GM18858 (cell line): ENCODE measurements around the gene ACAA1.
"Not testable (repeated sequence)": the region's sequence is repeated elsewhere in the genome, so short reads cannot be mapped to it uniquely, and the experiment has no call there.

Source experiments
- ATAC-seq: cut with Tn5 transposase; IDR thresholded peaks from one replicate; pipeline ENCODE4 v1.9.1; 2021; ENCODE audit not compliant: unreplicated experiment

Gene ACAA1

DNA sequence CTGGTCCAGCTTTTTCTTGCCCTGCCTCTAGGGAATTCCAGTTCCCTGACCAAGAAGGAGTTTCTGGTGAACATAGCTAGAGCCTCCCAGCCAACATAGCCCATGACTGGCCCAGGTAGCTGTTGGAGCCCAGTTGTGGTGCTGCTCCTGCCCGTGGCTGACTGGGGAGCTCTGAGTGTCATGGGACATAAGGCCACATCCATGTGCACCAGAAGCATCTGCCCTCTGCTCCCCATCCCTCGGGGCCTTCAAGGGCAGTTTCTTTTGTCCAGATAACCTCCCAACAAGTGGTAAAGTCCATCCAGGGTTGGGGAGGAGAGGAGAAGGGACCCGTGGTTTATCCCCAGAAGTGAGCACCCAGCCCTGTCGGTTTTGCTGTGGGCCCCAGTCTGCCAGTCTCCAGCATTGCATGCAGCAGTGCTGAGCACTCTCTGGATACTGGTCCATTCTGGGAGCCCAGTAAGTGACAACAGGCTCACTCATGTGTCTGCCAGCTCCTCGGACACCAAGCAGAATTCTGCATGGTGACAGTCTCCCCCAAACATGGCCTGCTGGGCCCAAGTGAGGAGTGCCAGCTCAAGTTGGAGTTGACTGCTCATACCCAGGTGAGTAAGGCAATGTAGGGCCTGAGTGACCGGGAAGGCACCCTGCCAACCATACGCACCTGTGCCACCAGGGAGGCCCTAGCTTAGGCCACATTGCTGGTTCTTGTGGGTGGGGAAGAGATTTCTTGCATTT is 28.8 kb downstream of the ACAA1 start:
- ATAC-seq, result no peak

GRCh38 chr3:38105525-38105924 is 31.4 kb downstream of the ACAA1 start:
- ATAC-seq, result no peak

DNA sequence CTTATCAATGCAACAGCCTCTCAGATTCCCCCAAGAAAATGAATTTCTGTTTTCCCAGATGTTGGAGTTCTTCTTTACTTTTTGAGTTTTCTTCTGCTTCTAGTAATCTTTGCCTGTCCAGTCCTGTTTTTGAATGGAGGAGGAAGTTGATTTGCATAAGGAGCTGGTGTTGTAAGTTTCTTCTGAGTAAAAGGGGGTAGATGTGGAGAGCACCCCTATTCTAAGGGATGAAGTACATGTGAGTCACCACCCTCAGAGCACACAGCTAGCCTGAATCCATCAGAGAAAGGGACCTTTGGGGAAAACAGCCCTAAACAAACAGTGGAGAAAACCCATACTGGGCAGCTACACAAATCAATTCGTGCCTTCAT is 34.5 kb downstream of the ACAA1 start:
- ATAC-seq, result no peak

- ATAC-seq, result no peak
These were observed 35.0 kb downstream of the ACAA1 start for GRCh38 chr3:38101811-38102443.

DNA sequence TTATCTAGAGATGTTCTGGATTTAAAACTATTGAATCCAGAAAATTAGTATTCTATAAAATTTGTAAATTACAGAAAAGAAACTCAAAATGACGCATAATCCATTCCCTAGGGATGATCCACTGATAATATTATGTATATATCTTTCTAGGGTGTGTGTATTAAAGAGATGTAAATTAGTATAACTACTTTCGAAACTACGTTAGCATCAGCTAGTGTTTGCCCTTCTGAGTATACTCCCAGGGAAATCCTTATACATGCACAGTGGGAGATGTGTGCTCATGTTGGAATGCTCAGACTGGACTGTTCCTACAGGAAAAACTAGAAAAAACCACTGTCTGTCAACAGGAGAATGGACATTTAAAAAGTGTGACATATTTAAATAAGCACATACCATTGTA is 36.4 kb downstream of the ACAA1 start:
- no peak for ATAC-seq

GRCh38 chr3:38099518-38099917 is 37.4 kb downstream of the ACAA1 start:
- no peak for ATAC-seq

DNA sequence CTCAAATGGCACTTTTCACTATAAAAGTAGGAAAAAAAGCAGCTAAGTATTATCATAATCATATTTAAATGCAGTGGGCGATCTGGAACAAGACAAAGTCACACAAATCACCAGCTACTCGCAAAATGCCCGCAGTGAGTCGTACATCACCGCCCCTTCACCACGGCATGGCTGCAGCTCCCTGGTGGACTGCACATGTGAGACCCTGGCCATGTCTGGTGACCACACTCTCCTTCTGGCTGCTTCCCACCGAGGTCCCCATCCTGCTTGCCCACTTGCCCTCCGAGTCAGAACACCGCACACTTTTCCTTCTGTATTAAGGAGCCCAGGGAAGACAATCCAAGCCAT is 38.6 kb downstream of the ACAA1 start:
- ATAC-seq, result no peak

- no peak for ATAC-seq
These were observed 39.2 kb downstream of the ACAA1 start for GRCh38 chr3:38097446-38098375.

- no peak for ATAC-seq
These were observed 41.1 kb downstream of the ACAA1 start for GRCh38 chr3:38095669-38096483.

- no peak for ATAC-seq
These were observed 41.9 kb downstream of the ACAA1 start for GRCh38 chr3:38094999-38095398.

GRCh38 chr3:38090453-38090852 is 46.5 kb downstream of the ACAA1 start:
- no peak for ATAC-seq

DNA sequence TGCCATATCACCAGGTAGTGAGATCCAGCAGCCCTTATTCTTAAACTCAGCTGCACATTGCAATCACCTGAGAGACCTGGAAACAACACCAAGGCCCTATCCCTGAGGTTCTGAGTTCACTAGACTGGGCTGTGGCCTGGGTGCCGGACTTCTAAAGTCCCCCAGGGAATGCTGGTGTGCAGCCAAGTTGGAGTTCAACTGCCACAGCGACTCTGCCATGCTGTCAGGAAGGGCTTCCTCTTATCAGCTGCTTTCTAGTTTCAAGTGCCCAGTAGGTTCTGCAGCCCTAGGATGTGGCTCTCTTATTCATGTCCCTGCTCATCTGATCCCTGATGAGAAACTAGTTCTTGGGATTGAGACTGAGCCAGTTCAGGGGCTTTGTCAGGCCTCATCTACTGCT is 47.8 kb downstream of the ACAA1 start:
- ATAC-seq, result no peak

GRCh38 chr3:38088126-38089078 is 48.5 kb downstream of the ACAA1 start:
- no peak for ATAC-seq

DNA sequence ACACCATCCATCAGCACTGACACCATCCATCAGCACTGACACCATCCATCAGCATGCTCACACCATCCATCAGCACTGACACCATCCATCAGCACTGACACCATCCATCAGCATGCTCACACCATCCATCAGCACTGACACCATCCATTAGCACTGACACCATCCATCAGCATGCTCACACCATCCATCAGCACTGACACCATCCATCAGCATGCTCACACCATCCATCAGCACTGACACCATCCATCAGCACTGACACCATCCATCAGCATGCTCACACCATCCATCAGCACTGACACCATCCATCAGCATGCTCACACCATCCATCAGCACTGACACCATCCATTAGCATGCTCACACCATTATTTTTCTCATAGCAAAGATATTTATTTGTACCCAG is 49.6 kb downstream of the ACAA1 start:
- not testable (repeated sequence) for ATAC-seq

- ATAC-seq, result no peak
These were observed 50.4 kb downstream of the ACAA1 start for GRCh38 chr3:38086496-38086895.

GRCh38 chr3:38085943-38086324 is 51.0 kb downstream of the ACAA1 start:
- ATAC-seq, result no peak

DNA sequence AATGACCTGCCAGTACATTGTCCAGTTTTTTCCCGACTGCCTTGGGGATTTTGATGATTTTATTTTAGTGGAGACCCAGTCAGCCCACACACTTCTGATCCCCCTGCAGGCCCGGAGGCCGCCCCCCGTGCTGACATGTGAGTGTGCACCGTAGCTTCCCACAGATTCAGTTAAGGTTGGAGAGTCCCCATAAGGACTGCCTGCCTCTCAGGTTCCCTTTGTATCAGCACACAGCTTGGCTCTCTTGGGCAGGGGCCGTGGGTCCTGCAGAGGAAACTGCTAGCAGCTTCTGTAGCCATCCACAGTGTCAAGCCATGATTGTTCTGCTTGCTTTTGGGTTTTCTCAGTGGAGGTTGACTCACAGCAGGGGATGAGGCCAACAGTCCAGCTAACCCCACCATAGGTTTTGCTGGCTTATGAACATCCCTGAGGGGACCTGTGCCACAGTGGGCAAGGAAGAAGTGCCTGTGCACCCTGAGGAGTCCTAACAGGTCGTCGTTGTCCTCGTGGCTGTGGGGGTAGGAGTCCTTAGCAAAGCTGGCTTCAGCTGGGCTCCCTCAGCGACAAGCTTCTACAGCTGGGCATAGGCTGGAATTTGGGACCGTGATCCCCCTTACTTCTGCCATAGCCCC is 51.5 kb downstream of the ACAA1 start:
- no peak for ATAC-seq

DNA sequence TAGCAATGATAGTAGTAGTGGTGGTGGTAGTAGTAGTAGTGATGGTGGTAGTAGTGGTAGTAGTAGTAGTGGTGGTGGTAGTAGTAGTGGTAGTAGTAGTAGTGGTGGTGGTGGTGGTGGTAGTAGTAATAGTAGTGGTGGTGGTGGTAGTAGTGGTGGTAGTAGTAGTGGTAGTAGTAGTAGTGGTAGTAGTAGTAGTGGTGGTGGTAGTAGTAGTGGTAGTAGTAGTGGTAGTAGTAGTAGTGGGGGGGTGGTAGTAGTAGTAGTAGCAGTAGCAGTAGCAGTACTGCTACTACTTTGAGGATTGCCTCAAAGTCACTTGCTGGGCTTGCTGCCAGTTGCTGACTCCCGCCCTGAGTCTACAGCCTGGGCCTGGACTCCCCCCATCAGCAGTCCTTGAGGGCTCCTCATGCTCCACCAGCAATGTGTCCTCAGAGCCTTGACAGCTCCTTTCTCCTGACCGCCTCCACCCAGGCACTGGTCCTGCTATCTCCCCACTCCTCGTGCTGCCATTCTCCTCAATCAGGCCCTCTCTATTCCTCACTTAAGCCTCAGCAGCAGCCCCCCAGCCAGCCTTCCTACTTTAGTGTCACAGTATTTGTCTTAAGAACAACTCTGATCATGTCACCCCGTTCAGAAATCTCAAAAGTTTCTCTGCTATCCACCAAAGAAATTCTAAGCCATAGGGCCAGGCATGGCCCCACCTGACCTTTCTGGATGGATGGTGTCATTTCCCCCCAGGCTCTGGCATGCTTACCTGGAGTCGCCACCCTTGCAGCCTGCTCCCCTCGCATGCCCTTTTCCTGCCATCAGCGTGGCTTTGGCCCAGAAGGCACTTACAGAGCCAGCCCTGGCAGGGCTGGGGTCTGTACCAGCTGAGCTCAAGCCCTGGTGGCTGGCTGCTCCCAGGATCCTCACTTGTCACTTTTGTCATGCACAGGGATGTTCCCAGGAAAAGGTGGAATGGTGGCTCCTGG is 52.3 kb downstream of the ACAA1 start:
- no peak for ATAC-seq
